Anterior cingulate cortex (tissue), 58 donors: ENCODE data around the gene ARMC7.
"Not testable (repeated sequence)": the region's sequence is repeated elsewhere in the genome, so short reads cannot be mapped to it uniquely, and the experiment has no call there.

ENCODE experiments used
- DNase-seq, 58 donors: peaks; one replicate each; lab custom pipeline; 2025; lab: John Stamatoyannopoulos, UW

Gene ARMC7

DNA sequence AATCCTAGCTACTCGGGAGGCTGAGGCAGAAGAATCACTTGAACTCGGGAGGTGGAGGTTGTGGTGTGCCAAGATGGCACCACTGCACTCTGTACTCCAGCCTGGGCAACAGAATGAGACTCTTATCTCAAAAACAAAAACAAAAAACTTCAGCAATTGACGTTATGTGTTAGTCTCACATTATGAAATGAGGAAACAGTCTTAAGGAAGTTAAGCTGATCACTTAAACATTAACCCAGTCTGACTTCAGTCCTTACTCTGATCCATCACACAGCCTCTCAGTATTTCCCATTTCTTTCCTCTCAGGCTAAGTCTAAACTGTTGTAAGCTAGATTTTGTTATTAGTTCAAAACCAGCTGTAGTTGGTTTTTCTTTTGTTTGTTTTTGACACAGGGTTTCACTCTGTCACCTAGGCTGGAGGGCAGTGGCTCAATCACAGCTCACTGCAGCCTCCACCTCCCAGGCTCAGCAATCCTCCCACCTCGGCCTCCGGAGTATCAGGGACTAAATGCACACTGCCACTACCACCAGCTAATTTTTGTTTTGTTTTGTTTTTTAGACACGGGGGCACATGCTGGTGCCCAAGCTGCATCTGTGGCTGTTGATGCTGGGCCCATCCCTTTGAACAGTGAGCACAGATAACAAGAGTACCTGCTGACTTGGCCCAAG is 38.2 kb downstream of the ARMC7 start:
- DNase-seq = no peak

DNA sequence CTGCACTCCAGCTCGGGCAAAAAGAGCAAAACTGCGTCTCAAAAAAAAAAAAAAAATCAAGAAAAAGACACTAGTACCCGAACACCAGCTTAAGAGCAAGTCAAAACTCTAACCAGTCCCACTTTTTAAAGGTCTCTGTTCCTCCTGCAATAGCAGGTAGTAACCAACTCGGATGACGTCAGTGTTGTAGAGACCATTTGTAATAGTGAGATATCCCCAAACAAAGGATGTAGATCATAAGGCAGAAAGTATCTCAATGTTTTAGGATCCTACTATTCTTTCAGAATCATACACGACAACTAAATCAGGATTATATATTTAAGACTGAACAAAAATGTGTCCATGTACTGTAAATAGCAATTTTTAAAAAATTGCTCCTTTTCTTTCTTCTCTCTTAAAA is 42.2 kb downstream of the ARMC7 start:
- DNase-seq = no peak

DNA sequence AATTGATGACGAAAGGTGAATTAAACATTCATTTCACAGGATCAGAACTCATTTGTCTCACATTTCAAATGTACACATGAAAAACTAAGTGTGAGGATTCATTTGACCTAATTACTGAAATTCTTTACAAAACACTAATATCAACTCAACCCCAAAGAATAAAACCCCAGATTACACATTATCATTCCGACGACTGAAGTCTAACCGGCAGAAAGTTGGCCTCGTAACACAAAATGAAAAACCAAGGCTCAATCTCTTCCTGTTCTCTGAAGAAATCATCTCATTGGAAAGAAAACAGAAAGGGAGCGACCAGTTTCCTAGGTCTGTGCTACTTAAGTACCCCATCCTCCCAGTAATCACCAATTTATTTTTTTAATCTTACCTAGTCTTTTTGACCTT is 42.8 kb downstream of the ARMC7 start:
- DNase-seq = no peak

DNA sequence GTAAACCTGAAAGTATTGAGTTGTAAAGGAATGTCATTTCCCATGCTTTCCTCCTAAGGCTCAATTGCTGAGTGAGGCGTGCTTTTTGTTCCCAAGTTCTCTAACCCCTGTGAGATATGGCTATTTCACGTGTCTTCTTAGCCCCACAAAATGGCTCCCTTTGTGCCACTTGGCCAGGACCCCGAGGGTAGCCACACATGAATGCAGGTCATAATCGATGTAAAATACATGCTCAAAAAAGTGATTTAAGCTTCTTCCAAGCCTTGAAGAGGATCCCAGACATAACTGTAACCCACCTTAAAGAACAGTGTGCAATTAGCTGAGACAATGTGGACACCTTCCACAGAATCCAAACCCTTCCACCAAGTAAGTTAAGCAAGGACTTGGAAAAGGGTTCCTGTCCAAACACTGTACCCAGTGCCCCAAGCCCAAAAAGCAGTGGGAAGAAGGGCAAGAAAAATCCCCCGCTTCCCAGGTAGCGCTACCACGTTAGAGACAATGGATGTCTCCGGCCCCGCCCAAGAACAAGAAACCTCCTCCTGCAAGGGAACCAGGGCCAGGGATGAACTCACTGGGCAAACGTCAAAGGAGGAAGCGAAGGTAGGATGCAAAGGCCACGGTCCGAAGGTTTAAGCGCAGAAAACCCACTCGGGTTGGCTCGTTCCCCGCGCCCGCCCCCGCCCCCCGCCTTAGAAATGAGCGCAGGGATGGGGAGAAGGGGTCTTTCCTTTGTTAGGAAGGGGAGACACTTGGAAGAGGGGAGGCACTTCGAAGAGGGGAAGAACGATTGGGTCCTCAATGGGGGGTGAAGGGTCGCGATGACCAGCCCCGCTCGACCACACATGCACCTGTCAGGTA is 43.4 kb downstream of the ARMC7 start:
- peak in 3 of 58 donors; percentile 3 to 42 (median 3) for DNase-seq

DNA sequence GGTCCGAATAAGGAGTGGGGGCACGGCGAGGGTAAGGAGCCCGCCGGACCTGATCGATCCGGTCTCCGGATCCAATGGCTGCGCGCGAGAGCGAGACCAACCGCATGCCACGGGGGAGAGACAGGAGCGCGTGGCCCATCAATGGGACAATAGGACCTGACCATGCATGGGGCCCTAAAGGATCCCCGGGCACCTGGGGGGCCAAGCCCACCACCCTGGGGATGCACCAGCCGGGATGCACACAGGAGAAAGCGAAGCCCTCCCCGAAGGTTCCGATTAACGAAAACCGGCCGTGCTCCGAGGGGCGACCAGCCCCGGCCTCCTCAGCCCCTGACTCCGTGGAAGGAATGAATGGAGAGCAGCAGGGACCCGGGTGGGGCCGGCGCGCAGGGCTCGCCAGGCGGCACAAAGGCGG is 44.0 kb downstream of the ARMC7 start:
- peak in 12 of 58 donors; percentile 4 to 51 (median 34) for DNase-seq

DNA sequence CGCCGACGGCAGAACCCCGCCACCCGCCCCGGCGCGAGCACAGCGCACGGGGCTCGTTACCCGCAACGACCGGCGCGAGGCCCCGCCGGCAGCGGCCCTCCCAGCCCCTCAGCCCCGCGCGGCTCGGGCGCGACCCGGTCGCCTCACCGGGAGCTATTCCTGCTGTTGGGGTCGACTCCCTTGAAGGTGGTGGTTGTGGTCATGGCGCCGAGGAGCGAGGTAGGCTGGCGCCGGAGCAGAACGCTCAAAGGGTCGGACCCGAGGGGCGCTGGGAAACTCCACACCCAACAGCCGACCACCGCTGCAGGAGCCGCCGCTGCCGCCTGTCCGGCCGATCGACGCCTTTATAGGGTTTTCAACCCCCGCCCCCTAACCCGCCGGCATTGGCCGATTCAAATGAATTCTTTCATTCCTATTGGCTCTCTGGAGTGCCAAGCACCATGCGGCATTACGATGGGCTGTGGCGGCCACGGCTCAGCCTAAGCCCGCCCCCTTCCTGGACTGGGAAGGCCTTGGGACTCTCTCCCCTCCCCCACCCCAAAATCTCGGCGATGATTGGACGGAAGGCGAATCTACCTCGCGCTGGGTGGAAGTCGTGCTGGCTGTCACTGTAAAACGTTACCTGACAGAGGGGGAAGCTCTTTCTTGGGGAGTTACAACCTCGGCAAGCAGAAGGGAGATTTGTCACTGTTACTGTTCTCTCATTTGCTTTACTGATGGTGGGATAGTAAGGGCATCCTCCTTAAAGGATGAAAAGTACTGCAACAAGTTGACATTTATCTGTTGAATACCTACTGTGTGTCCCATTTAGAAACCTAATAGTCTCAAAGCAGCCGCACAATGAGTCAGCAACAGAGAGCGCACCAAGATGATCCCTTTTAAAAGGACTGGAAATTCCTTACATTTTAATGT is 44.7 kb downstream of the ARMC7 start, which contains the start of gene JPT1:
Gene JPT1 (minus strand): TSS at position 318 of the 912 bp plus-strand sequence. CDS start 115 bp downstream, at position 203.
- peak; percentile 84 to 98 (median 95) for DNase-seq

DNA sequence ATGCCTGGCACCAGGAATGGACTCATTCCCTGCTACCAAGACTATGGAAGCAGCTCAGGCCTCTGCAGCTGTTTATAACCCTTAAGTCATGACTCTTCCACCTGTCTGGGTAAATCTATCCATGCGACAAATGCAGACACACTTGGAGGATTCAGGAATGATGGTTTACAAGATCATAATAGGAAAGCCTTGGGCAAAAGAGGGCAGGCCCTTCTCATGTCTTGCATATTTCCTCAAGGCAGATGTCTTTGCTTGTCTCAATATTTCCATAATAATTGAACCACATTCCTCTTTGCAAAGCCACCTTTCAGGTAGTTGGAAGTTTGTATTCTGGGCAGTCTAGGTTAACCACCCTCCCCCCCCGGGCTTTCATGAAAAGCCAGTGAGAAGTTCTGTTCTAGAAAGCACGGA is 45.4 kb downstream of the ARMC7 start:
- DNase-seq = no peak

DNA sequence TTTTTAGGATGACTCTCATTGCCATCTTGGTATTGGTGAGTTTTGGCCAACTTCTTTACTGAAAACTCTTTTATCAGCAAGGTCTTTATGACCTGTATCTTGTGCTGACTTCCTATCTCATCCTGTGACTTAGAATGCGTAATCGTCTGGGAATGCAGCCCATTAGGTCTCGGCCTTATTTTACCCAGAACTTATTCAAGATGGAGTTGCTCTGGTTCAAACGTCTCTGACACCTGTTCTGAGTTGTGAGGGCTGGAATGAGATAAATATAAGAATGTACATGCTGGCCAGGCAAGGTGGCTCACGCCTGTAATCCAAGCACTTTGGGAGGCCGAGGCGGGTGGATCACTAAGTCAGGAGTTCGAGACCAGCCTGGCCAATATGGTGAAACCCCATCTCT is 48.7 kb downstream of the ARMC7 start:
- not testable (repeated sequence) for DNase-seq

DNA sequence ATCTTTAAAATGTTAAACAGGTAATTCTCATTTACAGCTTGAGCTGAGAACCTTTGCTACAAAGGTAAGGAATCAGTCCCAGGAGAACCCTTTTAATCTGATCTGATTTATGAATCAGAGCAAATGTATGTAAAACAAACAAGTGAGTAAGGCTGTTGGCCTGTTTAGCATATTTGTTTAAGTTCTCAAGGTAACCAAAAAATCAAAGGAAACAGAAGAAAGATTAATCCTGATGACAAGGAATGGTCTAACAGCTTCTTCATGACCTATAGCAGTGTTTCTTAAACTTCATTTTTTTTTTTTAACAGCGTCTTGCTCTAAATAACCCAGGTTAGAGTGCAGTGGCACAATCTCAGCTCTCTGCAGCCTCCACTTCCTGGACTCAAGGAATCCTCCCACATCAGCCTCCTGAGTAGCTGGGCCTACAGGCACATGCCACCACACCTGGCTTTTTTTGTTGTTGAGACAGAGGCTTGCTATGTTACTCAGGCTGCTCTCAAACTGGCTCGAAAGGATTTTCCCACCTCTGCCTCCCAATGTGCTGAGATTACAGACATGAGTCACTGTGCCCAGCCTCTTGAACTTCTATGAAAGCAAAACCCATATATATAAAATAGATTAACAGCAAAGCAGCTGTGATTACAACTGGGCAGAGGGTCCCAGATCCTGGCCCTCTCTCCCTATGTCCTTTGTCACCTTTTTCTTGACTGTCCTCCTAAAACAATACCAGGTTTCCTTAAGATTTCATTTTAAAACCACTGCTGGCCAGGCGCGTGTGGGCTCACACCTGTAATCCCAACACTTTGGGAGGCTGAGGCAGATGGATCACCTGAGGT is 49.6 kb downstream of the ARMC7 start:
- DNase-seq = no peak

DNA sequence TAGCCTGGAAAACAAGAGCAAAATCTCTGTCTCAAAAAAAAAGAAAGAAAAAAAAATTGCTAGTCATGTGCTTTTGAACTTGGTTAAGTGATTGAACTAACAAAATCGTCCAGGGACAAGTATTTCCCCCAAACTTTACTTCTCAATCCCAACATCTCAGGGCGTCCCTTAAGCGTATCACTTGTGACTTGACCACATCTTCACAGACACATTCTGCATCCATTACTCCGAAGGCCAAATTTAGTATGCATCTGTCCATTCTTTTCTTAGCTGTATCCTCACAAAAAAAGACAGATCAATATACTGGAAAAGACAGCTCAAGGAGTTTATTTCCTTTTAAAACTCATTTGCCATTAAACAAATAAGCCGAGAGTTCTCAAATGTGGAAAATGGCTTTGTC is 50.4 kb downstream of the ARMC7 start:
- no peak for DNase-seq

DNA sequence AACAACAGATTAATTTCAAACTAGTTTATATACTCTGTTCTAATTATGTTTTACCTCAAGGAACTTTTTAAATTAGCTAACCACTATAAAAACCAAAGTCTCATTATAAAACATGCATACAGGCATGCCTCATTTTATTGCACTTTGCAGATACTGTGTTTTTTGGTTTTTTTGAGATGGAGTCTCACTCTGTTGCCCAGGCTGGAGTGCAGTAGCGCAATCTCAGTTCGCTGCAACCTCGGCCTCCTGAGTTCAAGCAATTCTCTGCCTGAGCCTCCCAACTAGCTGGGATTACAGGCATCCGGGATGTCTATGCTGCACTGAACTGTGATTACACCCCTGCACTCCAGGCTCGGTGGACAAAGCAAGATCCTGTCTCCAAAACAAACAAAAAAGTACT is 53.3 kb downstream of the ARMC7 start:
- DNase-seq = no peak

DNA sequence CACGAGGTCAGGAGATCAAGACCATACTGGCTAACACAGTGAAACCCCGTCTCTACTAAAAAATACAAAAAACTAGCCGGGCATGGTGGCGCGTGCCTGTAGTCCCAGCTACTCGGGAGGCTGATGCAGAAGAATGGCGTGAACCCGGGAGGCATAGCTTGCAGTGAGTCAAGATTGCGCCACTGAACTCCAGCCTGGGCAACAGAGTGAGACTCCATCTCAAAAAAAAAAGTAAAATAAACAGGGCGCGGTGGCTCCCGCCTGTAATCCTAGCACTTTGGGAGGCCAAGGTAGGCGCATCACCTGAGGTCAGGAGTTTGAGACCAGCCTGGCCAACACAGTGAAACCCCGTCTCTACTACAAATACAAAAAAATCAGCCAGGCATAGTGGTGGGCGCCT is 54.8 kb downstream of the ARMC7 start:
- not testable (repeated sequence) for DNase-seq

DNA sequence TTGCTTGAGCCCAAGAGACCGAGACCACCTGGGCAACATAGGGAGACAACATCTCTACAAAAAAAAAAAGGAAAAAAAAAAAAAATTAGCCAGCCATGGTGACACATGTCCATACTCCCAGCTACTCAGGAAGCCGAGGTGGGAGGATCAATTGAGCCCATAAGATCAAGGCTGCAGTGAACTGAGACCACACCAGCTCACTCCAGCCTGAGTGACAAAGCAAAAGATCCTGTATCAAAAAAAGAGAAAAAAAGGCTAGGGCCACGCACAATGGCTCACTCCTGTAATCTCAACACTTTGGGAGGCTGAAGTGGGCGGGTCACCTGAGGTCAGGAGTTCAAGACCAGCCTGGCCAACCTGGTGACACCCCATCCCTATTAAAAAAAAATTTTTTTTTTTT is 59.2 kb downstream of the ARMC7 start:
- DNase-seq = no peak

DNA sequence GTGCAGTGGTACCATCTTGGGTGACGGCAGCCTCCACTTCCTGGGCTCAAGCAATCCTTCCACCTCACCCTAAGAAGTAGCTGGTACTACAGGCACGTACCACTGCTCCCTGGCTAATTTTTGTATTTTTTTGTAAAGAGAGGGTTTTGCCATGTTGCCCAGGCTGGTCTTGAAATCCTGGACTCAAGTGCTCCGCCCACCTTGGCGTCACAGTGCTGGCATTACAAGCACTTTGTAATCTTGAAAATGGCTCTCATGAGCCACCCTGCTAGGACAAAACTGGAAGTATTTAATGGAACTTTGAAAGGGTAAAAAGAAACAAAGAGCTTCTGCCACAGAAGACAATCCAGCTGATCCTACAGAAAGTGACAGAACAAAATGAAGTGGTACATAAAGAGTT is 63.8 kb downstream of the ARMC7 start:
- DNase-seq = no peak

DNA sequence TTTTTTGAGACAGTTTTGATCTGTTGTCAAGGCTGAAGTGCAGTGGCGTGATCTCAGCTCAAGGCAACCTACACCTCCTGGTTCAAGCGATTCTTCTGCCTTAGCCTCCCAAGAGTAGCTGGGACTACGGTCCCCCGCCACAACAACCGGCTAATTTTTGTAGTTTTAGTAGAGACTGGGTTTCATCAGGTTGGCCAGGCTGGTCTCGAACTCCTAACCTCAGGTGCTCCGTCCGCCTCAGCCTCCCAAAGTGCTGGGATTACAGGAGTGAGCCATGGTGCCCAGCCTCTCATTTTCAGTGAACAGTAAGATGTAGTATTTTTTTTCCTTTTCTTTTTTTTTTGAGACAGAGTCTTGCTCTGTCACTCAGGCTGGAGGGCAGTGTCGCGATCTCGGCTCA is 65.2 kb downstream of the ARMC7 start:
- DNase-seq = no peak

DNA sequence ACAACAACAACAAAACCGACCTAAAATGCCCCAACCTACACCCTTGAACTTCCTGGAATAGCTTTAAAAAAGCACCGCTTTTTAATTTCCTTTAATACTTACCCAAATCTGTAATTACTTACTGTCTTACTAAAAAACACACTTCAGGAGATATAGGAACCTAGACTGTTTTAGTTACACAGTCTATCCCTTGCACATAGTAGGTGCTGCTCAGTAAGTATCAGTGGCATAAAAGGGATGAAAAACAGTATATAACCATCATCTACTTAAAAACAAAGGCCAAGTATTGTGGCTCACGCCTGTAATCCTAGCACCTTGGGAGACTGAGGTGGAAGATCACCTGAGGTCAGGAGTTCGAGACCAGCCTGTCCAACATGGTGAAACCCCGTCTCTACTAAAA is 66.9 kb downstream of the ARMC7 start:
- no peak for DNase-seq

DNA sequence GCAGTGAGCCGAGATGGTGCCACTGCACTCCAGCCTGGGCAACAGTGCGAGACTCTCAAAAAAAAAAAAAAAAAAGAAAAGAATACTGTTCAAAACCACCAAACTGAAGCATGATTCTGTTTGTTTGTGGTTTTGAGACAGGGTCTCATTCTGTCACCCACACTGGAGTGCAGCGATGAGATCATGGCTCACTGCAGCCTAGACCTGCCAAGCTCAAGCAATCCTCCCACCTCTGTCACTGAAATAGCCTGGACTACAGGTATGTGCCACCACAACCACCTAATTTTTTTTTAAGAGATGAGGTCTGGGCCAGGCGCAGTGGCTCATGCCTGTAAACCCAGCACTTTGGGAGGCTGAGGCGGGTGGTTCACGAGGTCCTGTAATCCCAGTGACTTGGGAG is 68.7 kb downstream of the ARMC7 start:
- DNase-seq = no peak
